HG03139 (cell line): ENCODE measurements around the gene SLC44A3.

ENCODE experiments used
- ATAC-seq: cut with Tn5 transposase; IDR thresholded peaks from one replicate; pipeline ENCODE4 v1.9.1; 2021; ENCODE audit not compliant: unreplicated experiment

The SLC44A3 gene

GRCh38 chr1:94871031-94871430 is 50.9 kb downstream of the SLC44A3 start:
- ATAC-seq: no peak

DNA sequence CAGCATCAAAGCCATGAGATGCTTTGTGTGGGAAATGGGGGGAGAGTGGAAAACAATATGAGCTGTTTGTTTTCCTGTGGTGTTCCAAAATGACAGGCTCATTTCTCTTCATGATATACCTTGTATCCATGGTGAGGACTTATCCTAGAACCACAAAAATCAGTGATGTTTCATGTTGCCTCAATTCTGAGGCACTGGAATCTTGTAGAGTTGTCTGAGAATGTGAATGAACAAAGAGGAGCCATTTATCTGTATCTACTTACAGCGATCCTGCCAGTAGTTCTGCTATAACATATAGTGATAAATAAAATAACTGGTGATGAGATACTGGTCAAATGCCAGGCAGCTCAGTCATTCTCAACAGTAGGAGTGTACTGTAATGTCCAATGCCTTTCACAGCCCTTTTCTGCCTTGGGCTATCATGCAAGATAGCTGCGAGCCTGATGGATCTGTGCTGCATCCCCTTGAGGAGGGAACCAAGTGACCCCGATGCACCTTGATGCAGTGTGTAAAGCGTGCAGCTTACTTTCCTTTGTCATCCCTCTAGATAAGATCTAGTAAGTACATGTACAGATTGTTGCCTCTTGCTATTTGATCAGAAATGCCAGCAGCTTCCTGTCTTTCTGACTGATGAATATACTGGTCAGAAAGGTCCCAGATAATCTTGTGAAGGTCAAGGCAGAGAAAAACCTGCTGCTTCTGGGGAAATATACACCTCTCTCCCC is 52.8 kb downstream of the SLC44A3 start:
- no peak for ATAC-seq

DNA sequence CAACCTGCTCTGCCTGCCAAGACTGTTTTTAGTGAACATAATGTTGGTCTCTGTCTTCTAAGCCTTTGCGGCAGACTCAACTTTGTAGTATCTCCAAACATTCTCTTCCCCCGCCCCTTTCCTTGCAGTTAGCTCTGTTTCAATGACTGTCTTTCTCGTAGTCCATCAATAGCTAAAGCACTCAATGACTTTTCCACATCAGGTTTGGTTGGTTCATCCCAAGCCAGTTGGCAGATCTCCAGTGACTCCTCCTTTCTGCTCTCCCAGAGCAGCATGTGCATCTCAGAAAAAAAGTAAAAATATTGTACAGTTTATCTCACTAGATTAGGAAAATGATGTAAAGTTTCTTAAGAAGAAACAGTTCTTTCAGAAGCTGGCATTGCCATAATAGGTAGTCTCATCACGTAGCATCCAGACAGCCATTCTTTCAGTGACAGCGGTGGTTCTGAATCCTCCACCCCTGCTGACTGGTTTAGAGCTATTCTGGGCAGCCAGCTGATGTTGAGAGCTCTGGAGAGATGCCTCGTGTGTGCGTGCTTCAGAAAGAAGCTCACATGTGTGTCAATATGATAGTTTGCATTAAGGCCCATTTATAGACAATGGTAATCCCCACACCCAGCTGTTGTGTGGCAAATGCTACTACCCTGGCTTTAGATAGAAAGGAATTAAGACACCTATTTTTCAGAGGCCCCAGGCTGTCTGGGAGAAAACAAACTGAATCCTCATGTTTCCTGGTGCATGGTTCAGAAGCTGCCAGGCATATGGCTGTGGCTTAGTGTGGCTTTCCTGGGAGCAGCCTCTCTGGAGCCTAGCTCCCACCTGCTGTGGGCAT is 53.6 kb downstream of the SLC44A3 start:
- ATAC-seq: no peak

- no peak for ATAC-seq
These were observed 54.3 kb downstream of the SLC44A3 start for GRCh38 chr1:94874423-94874822.

DNA sequence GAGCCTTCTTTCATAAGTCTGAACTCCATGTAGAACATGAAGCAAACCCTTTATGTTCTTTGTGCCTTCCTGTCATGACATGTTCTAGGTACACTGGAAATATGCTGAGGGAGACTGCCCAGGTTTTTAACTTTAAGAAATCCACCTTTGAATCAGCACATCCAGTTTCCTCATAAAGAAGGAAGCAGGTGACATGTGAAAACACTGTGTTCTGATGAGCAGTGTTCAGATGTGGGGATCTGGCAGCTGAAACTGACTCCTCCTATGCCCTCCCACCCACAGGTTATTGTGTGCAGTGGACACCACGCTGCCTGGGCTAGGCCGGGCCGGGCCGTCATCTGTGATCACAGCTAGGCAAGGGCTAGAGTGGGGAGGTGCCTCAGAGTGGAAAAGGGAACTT is 55.6 kb downstream of the SLC44A3 start:
- ATAC-seq: no peak

DNA sequence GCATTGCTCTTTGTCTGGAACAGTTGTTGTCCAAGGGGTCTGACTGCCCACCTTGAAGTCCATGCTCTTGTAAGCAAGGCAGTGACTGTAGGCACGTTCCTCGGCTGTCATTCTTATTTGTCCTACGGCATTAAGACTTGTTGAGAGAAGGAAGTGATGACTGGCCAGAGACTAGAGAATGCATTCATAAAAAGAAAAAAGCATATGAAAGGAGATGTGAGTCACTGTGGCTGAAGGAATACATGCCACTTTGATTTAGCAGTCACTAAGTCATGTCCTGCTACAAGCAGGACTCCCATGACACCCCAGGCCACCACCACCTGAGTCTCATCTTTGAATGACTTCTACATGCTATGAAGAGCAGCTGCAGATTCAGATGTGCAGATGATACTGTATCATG is 56.2 kb downstream of the SLC44A3 start:
- ATAC-seq: no peak

DNA sequence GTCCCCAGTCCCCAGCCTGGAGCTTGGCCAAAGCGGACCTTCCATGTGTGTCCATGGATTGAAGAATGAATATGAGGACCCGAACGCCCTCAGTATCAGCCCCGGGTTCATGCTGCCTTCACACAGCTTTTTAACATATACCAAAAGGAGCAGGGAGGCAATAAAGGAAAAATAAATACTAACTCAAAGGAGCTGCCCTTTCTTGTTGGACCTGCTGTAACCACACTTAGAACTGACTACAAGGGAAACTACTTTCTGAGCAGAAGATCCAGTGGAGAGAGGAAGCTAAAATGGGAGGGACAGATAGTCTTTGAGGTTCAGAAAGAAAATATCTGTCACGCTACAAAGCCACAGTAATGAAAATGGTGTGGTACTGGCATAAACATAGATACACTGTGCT is 58.2 kb downstream of the SLC44A3 start:
- no peak for ATAC-seq

DNA sequence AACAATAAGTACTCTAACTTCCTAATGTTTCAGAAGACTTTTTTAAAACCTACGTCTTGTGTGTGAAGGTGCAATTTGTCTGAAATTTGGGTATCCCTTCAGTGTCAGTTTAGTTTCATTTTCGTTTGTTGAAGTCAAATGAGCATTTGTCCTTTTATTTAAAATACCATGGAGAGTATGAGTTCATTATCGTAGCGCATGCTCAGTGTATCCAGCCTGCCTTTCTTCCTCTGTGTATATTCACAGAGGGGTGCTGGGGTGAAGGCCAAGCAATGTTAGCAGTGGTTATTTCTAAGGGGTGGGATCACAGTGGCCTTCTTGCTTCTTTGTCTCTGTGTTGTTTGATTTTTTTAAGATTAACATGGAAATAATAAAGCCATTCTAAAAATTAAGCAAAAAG is 63.5 kb downstream of the SLC44A3 start:
- no peak for ATAC-seq

DNA sequence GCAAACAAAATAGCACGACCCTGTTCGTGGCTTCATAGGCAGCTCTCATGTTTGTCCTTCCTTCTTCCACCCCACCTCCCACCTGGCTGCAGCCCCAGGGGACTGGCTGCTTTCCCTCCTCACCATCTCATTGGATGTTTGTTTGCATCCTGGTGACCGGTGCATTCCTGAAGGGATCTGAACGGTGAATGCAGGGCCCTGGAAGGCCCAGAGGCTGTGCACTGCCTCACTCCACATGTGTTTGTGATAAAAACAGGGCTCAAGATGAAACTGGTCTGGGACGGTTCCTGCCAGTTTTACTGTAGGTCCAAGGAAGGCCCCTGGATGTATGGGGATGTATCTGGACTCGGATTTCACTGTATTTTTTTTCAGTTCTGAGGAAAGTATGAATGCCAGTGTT is 63.9 kb downstream of the SLC44A3 start:
- ATAC-seq: no peak

GRCh38 chr1:94884507-94884906 is 64.3 kb downstream of the SLC44A3 start:
- no peak for ATAC-seq

GRCh38 chr1:94886361-94886760 is 66.2 kb downstream of the SLC44A3 start:
- no peak for ATAC-seq

DNA sequence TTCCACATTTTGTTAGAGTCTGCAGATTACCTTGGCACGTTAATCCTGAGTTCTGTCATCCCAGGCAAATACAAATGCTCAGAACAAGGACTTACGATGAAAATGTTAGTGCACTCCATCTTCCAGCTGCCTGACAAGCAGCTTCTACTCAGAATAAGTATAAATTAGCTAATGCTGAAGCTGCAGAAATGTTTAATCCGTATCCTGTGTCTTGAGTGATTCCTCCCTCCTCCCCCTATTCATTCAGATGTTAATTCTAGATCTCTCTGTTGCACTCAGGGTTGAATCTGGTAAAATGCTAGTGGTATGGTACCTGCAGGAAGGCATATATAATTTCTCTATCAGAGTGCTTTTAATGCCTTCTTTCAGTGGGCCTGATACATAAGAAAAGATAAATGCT is 66.9 kb downstream of the SLC44A3 start:
- ATAC-seq: no peak

- no peak for ATAC-seq
These were observed 67.5 kb downstream of the SLC44A3 start for GRCh38 chr1:94887603-94888171.

DNA sequence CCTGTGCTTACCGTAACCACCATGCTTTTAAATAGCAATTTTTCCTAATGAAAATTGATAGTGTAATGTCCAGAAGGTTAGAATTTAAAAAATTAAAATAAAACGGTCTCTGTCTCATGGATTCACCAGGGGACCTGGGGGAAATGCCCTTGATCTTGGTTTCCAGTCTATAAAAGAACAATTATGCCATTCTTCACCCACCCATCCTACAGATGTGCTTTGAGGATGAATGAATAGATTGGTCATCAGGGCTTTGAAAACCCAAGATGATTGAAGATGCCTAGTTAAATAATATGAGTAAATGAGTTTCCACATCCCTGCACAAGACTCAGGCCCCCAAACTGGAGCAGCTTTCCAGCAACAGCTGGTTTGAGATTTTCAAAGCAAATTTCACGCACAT is 68.0 kb downstream of the SLC44A3 start:
- ATAC-seq: no peak

DNA sequence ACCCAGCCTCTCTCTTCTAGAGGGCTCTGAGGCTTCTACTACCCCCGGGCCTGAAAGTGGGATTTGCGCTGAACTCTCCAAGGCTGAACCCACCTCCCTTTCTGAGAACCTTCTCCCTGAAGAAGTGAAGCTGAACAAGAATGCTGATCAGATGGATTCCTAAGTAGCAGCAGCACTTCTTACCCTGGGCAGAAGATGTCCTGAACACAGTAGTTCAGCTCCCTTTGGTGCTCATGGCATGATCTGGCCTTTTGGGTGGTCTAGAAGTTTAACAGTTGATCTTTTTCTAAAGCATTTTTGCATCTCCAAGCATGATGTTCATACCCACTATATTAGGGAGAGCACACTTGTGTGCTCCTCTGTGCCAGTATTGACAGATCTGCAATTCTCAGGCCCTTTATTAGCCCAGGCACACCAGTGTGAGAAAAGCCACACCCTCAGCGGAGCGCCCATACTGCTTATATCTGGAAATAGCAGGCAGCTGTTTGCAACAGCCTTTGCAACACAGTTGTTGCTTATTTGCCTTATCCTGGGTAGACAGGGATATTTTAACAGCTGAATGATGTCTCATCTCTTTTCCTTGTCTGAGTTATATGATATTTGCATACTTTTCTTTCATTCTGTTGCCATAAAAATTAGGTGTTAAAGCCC is 72.6 kb downstream of the SLC44A3 start:
- ATAC-seq: no peak

GRCh38 chr1:94894630-94895029 is 74.5 kb downstream of the SLC44A3 start:
- ATAC-seq: no peak

DNA sequence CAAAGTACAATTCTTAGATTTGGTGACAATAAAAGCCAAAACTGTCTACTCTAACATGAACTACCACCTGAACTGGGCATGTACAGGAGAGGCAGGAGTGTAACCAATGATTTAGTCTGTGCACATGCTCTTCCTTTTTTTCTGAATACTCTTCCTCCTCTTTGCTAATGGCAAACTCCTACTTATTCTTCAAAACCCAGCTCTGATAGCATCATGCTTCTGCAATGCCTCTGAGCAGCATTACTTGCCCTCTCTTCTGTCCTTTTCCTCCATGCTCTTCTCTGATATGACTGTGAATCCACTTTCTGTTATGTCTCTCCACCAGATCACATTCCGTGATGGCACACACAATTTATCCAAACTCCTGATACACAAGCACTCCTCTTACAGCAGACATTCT is 75.4 kb downstream of the SLC44A3 start:
- no peak for ATAC-seq

DNA sequence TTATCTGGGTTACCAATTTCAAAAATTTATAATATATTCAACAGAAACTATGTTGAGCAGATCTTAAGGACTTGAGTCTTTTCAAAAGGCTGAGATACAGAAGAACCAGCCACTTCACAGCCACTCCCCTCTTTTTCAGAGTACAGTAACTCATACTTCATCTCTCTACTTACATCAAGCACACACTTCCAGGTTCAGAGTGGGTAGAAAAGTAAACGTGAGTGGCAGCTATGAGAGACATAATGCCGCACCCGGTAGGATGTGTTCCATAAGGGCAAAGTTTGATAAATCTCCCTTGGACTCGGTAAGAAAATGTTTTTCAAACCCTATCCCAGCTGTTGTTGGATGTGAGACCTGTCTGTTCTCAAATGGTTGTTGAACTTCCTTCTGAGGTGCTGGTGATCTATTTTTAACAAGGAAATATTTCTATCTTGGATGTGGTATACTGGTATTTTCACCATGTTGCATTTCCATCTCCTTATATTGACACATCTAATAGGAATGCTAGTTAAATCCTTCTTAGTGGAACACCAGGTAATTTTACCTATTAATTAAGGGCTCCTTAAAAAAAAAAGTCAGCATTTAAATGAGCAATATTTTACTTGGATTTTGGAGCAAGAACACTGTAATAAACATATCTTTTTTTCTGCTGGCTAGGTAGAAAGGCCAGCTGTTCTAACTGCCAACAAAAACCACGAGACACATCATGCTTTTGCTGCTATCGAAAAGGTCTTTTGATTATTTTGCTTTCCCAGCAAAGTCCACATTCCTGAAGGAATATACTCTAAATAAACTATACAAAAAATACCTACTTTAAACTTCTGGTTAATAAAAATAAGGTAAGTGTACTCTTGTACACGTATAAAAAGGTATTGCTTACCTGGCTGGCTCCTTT is 78.6 kb downstream of the SLC44A3 start:
- no peak for ATAC-seq

- ATAC-seq: no peak
These were observed 79.6 kb downstream of the SLC44A3 start for GRCh38 chr1:94899756-94900155.

GRCh38 chr1:94901841-94902240 is 81.7 kb downstream of the SLC44A3 start:
- no peak for ATAC-seq
